ENCODE data around the gene GALR1.

DNA sequence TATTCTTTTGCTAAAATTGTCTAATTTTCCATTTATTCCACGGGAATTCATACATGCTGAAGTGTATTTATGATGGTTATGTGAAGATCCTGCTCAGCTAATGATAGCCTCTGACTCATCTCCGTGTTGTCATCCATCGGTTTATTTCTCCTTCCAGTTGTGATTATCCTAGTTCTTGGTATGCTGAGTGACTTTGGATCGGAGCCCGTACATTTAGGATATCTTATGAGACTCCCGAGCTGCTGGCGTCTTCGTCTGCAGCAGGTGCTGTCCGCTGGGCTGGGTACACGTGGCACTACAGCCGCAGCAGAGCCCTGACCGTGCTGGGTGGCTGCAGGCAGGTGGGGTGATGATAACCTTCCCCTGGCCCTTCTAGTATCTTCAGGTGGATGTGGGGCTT is 40.1 kb upstream of the GALR1 start:
- no peak for TF ChIP-seq CTCF (conservative IDR thresholded peaks at IDR 0.05)
- TF ChIP-seq ZFX (IDR thresholded peaks at IDR 0.05) = no peak

Measured in C4-2B (cell line).